ENCODE measurements around the gene TMEM134. TPM values are rescaled to one million over a fixed set of nuclear protein-coding genes. Genes with fewer than 3 reads are reported as not detected.

Gene TMEM134
- total and polyA plus RNA-seq, 5 donors: 61.7 to 82.3 (median 66.4) TPM

- no peaks in the 10 kb centered on the region for H3K9me3 ChIP-seq (ENCODE audit: control insufficient read depth, low read length)
- no peaks in the 10 kb centered on the region for H3K27me3 ChIP-seq (ENCODE audit: control insufficient read depth, insufficient read depth)
- DNase-seq (peak in 1 of 3 donors; percentile 73), ATAC-seq (no peak)
- H3K4me1 ChIP-seq (ENCODE audit: control insufficient read depth, insufficient read depth, low read length): no peaks in the 10 kb centered on the region
- no peak overlapping the region for H3K4me3 ChIP-seq (ENCODE audit: low read length)
- H3K27ac ChIP-seq (ENCODE audit: low read length): no peak overlapping the region
- intact Hi-C loops (cut with DNase I): no loop called here
- WGBS: 87% methylated on average over 28 of the region's 28 CpGs
These were observed 27.2 kb downstream of the TMEM134 start for GRCh38 chr11:67441731-67442351.

GRCh38 chr11:67441098-67441563 is 27.9 kb downstream of the TMEM134 start:
- Histone ChIP-seq H3K4me1 (ENCODE audit: control insufficient read depth, insufficient read depth, low read length) (no peaks in the 10 kb centered on the region), H3K4me3 (ENCODE audit: low read length) (no peak overlapping the region), H3K27ac (ENCODE audit: low read length) (no peak overlapping the region), H3K27me3 (ENCODE audit: control insufficient read depth, insufficient read depth) (no peaks in the 10 kb centered on the region), H3K9me3 (ENCODE audit: control insufficient read depth, low read length) (no peaks in the 10 kb centered on the region)
- peak in 1 of 3 donors; percentile 55 for DNase-seq
- intact Hi-C loops (cut with DNase I): no loop called here
- 90% methylated on average over 21 of the region's 21 CpGs for WGBS
- no peak for ATAC-seq

GRCh38 chr11:67440229-67441097 is 28.6 kb downstream of the TMEM134 start:
- Histone ChIP-seq H3K4me1 (ENCODE audit: control insufficient read depth, insufficient read depth, low read length) (no peaks in the 10 kb centered on the region), H3K9me3 (ENCODE audit: control insufficient read depth, low read length) (no peaks in the 10 kb centered on the region), H3K27ac (ENCODE audit: low read length) (no peak overlapping the region), H3K4me3 (ENCODE audit: low read length) (no peak overlapping the region), H3K27me3 (ENCODE audit: control insufficient read depth, insufficient read depth) (no peaks in the 10 kb centered on the region)
- intact Hi-C loops (cut with DNase I): no loop called here
- DNase-seq: peak in 1 of 3 donors; percentile 54
- no peak for ATAC-seq
- 68% methylated on average over 17 of the region's 17 CpGs for WGBS

GRCh38 chr11:67439321-67440228 is 29.5 kb downstream of the TMEM134 start:
- H3K27me3 ChIP-seq (ENCODE audit: control insufficient read depth, insufficient read depth): no peaks in the 10 kb centered on the region
- WGBS: 67% methylated on average over 31 of the region's 31 CpGs
- intact Hi-C loops (cut with DNase I): no loop called here
- peak in 2 of 3 donors; percentile 57 to 78 for DNase-seq
- H3K4me3 ChIP-seq (ENCODE audit: low read length): no peak overlapping the region
- ATAC-seq: no peak
- H3K27ac ChIP-seq (ENCODE audit: low read length): peak overlapping the region; percentile 11
- no peaks in the 10 kb centered on the region for H3K4me1 ChIP-seq (ENCODE audit: control insufficient read depth, insufficient read depth, low read length)
- H3K9me3 ChIP-seq (ENCODE audit: control insufficient read depth, low read length): no peaks in the 10 kb centered on the region

GRCh38 chr11:67438158-67438902 is 30.7 kb downstream of the TMEM134 start:
- ATAC-seq (no peak), DNase-seq (peak in 2 of 3 donors; percentile 69 to 78)
- intact Hi-C loops (cut with DNase I): no loop called here
- H3K27ac ChIP-seq (ENCODE audit: low read length): no peak overlapping the region
- H3K4me1 ChIP-seq (ENCODE audit: control insufficient read depth, insufficient read depth, low read length): no peaks in the 10 kb centered on the region
- no peaks in the 10 kb centered on the region for H3K9me3 ChIP-seq (ENCODE audit: control insufficient read depth, low read length)
- H3K27me3 ChIP-seq (ENCODE audit: control insufficient read depth, insufficient read depth): no peaks in the 10 kb centered on the region
- H3K4me3 ChIP-seq (ENCODE audit: low read length): no peak overlapping the region
- 78% methylated on average over 41 of the region's 41 CpGs for WGBS

GRCh38 chr11:67437809-67438157 is 31.3 kb downstream of the TMEM134 start:
- Histone ChIP-seq H3K4me3 (ENCODE audit: low read length) (no peak overlapping the region), H3K27me3 (ENCODE audit: control insufficient read depth, insufficient read depth) (no peaks in the 10 kb centered on the region), H3K4me1 (ENCODE audit: control insufficient read depth, insufficient read depth, low read length) (no peaks in the 10 kb centered on the region), H3K9me3 (ENCODE audit: control insufficient read depth, low read length) (no peaks in the 10 kb centered on the region), H3K27ac (ENCODE audit: low read length) (no peak overlapping the region)
- no peak for ATAC-seq
- WGBS: 60% methylated on average over 3 of the region's 3 CpGs
- intact Hi-C loops (cut with DNase I): no loop called here
- DNase-seq: no peak

- H3K4me1 ChIP-seq (ENCODE audit: control insufficient read depth, insufficient read depth, low read length): no peaks in the 10 kb centered on the region
- H3K27me3 ChIP-seq (ENCODE audit: control insufficient read depth, insufficient read depth): no peaks in the 10 kb centered on the region
- WGBS: 52% methylated on average over 26 of the region's 26 CpGs
- no peak within 1 kb of the TSS for H3K4me3 ChIP-seq (ENCODE audit: low read length)
- intact Hi-C loops (cut with DNase I): no loop called here
- no peak within 1 kb of the TSS for H3K27ac ChIP-seq (ENCODE audit: low read length)
- ATAC-seq: peak in 1 of 2 donors; percentile 4
- H3K9me3 ChIP-seq (ENCODE audit: control insufficient read depth, low read length): no peaks in the 10 kb centered on the region
- DNase-seq: peak in 1 of 3 donors; percentile 76
These were observed 31.8 kb downstream of the TMEM134 start, which contains the start of gene PTPRCAP for GRCh38 chr11:67437082-67437808. PTPRCAP (minus strand) TSS chr11:67437682; CDS start chr11:67437619, 63 bp downstream.

- Histone ChIP-seq H3K4me1 (ENCODE audit: control insufficient read depth, insufficient read depth, low read length) (no peaks in the 10 kb centered on the region), H3K9me3 (ENCODE audit: control insufficient read depth, low read length) (no peaks in the 10 kb centered on the region), H3K27me3 (ENCODE audit: control insufficient read depth, insufficient read depth) (no peaks in the 10 kb centered on the region), H3K27ac (ENCODE audit: low read length) (no peak overlapping the region), H3K4me3 (ENCODE audit: low read length) (no peak overlapping the region)
- intact Hi-C loops (cut with DNase I): no loop called here
- ATAC-seq (no peak), DNase-seq (peak in 1 of 3 donors; percentile 61)
- WGBS: 57% methylated on average over 6 of the region's 6 CpGs
These were observed 32.5 kb downstream of the TMEM134 start for GRCh38 chr11:67436459-67437081.

GRCh38 chr11:67435727-67436458 is 33.2 kb downstream of the TMEM134 start:
- ATAC-seq (no peak), DNase-seq (peak in 1 of 3 donors; percentile 62)
- Histone ChIP-seq H3K27ac (ENCODE audit: low read length) (no peak overlapping the region), H3K27me3 (ENCODE audit: control insufficient read depth, insufficient read depth) (no peaks in the 10 kb centered on the region), H3K4me1 (ENCODE audit: control insufficient read depth, insufficient read depth, low read length) (no peaks in the 10 kb centered on the region), H3K4me3 (ENCODE audit: low read length) (no peak overlapping the region), H3K9me3 (ENCODE audit: control insufficient read depth, low read length) (no peaks in the 10 kb centered on the region)
- intact Hi-C loops (cut with DNase I): no loop called here
- 89% methylated on average over 38 of the region's 38 CpGs for WGBS

All from right cardiac atrium (tissue), 5 donors.